HFFc6 (cell line): Measurements from ENCODE around the gene FAM174C. TPM values are rescaled to one million over a fixed set of nuclear protein-coding genes. Genes with fewer than 3 reads are reported as not detected.

Experiments used
- DNase-seq: peaks from one replicate; pipeline ENCODE4 v3.0.0-alpha.2; 2018
- H3K27ac Mint-ChIP-seq: 2 replicates; pipeline ENCODE4 v1.8.0; 2020; ENCODE audit warnings: mild to moderate bottlenecking, mixed read lengths
- H3K27me3 Mint-ChIP-seq: 2 replicates; pipeline ENCODE4 v1.8.0; 2021; ENCODE audit warnings: mild to moderate bottlenecking, moderate library complexity, mixed read lengths; ENCODE audit not compliant: insufficient read depth
- H3K36me3 Mint-ChIP-seq: 2 replicates; pipeline ENCODE4 v1.8.0; 2021; ENCODE audit warnings: low read depth, mixed read lengths
- H3K4me1 Mint-ChIP-seq: 2 replicates; pipeline ENCODE4 v1.8.0; 2020; ENCODE audit warnings: low read depth, mixed read lengths
- H3K4me3 Mint-ChIP-seq: 2 replicates; pipeline ENCODE4 v1.8.0; 2020; ENCODE audit warnings: mild to moderate bottlenecking, moderate library complexity, mixed read lengths
- H3K9me3 Mint-ChIP-seq: 2 replicates; pipeline ENCODE4 v1.8.0; 2020; ENCODE audit warnings: mild to moderate bottlenecking, mixed read lengths
- CTCF ChIP-seq: fragments of 200-600 bp; sonication (generic); IDR thresholded peaks from 2 replicates; pipeline ENCODE4 v1.5.0; 2021; ENCODE audit warnings: antibody characterized with exemption, mild to moderate bottlenecking
- total RNA-seq, 6 experiments: library from RNA; stranded (reverse); fragmentation: NEBNext Ultra II Directional; extraction: Animal tissue kit (Norgen Biotek cat#: 25700); gene quantifications; 2 replicates in 1 of 6; 3 replicates in 5 of 6; pipeline ENCODE4 v1.2.3, GENCODE V29; 2021

The FAM174C gene
- total RNA-seq, 6 experiments from 2014 or later: 54.2 to 77.6 (median 63.8) TPM

GRCh38 chr19:1276628-1277022 lies 1.3 kb downstream of the FAM174C start:
- Mint-ChIP-seq H3K4me1 (peaks cover 36% of the 10 kb centered on the region), H3K4me3 (peak overlapping the region; percentile 79), H3K27me3 (peaks cover 12% of the 10 kb centered on the region), H3K27ac (peak overlapping the region; percentile 83), H3K36me3 (peaks cover 33% of the 10 kb centered on the region), H3K9me3 (no peaks in the 10 kb centered on the region)
- no peak for TF ChIP-seq CTCF
- DNase-seq: no peak

- H3K36me3 Mint-ChIP-seq: peaks cover 28% of the 10 kb centered on the region
- peak overlapping the region; percentile 79 for H3K4me3 Mint-ChIP-seq
- peaks cover 14% of the 10 kb centered on the region for H3K27me3 Mint-ChIP-seq
- H3K27ac Mint-ChIP-seq: peak overlapping the region; percentile 83
- H3K4me1 Mint-ChIP-seq: peaks cover 34% of the 10 kb centered on the region
- DNase-seq: no peak
- TF ChIP-seq CTCF: no peak
- H3K9me3 Mint-ChIP-seq: no peaks in the 10 kb centered on the region
Measured at GRCh38 chr19:1277061-1277460, 1.7 kb downstream of the FAM174C start.

- peaks cover 19% of the 10 kb centered on the region for H3K36me3 Mint-ChIP-seq
- TF ChIP-seq CTCF: no peak
- DNase-seq: no peak
- peak overlapping the region; percentile 21; the same call in 1 of the 2 replicates for H3K27ac Mint-ChIP-seq
- no peak overlapping the region for H3K4me3 Mint-ChIP-seq
- peaks cover 26% of the 10 kb centered on the region for H3K4me1 Mint-ChIP-seq
- no peaks in the 10 kb centered on the region for H3K9me3 Mint-ChIP-seq
- peaks cover 14% of the 10 kb centered on the region for H3K27me3 Mint-ChIP-seq
Measured at GRCh38 chr19:1278074-1278473, 2.7 kb downstream of the FAM174C start.

- no peaks in the 10 kb centered on the region for H3K9me3 Mint-ChIP-seq
- H3K27me3 Mint-ChIP-seq: peaks cover 9% of the 10 kb centered on the region
- H3K36me3 Mint-ChIP-seq: peaks cover 12% of the 10 kb centered on the region
- peaks cover 18% of the 10 kb centered on the region for H3K4me1 Mint-ChIP-seq
- no peak overlapping the region for H3K27ac Mint-ChIP-seq
- H3K4me3 Mint-ChIP-seq: no peak overlapping the region
- no peak for TF ChIP-seq CTCF
- DNase-seq: no peak
Measured at GRCh38 chr19:1278713-1279660, 3.7 kb downstream of the FAM174C start.

GRCh38 chr19:1279782-1280341 lies 4.5 kb downstream of the FAM174C start:
- TF ChIP-seq CTCF: peak; percentile 98

More at GRCh38 chr19:1279782-1280341, 4.5 kb downstream of the FAM174C start:
- Mint-ChIP-seq H3K27ac (no peak overlapping the region; the same call in 1 of the 2 replicates), H3K27me3 (peaks cover 16% of the 10 kb centered on the region), H3K4me3 (no peak overlapping the region), H3K36me3 (peaks cover 11% of the 10 kb centered on the region; the same call in 1 of the 2 replicates), H3K4me1 (peaks cover 16% of the 10 kb centered on the region), H3K9me3 (no peaks in the 10 kb centered on the region)
- DNase-seq: peak; percentile 74
